B cell (primary cell): ENCODE data around the gene TRIP11.

Source experiments
- CTCF ChIP-seq: fragments of 200-600 bp; IDR thresholded peaks from one replicate; pipeline ENCODE4 v1.8.0; 2022; ENCODE audit warnings: antibody characterized with exemption, mild to moderate bottlenecking
- EZH2 ChIP-seq: IDR thresholded peaks from 2 replicates; pipeline ENCODE4 v1.6.1; 2012; ENCODE audit warnings: borderline replicate concordance, low read depth, mild to moderate bottlenecking, moderate library complexity, low read length; ENCODE audit not compliant: insufficient read depth, poor library complexity, severe bottlenecking

DNA sequence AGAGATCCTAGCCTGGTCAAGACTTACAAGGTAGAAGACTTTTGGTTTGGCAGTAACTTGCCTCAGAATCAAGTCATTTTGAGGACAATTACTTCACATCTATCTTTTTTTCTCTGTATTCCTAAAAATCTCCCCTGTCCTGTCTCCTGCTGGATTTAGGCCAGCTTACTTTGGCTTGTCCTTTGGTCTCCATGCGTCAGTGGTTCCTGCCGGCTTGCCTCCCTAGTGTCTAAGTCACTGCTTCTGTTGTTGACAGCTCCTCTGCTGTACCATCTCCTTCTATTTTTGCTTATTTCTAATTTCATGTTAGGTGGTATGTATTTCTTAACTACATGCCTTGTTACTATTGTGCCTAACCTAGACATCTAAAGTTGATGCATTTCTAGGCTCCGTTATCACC lies 52.7 kb downstream of the TRIP11 start:
- TF ChIP-seq CTCF (no peak), EZH2 (no peak)
